Tongue (tissue), 2 donors: ENCODE measurements around the gene NAP1L4. TPM values are rescaled to one million over a fixed set of nuclear protein-coding genes. Genes with fewer than 3 reads are reported as not detected.
A peak's percentile ranks its signal among the peaks of the same experiment; 100 is the strongest.

Experiments
- DNase-seq: peaks from one replicate; pipeline ENCODE4 v3.0.0-alpha.2; 2015
- total RNA-seq: library from RNA; depleted of rRNA; stranded (reverse); fragments of >200 nt; gene quantifications from one replicate; pipeline ENCODE4 v1.2.3, GENCODE V29; 2014

NAP1L4 gene
- total RNA-seq, 1 donor from 2014 or later = 193 TPM

GRCh38 chr11:3010521-3011275, 18.6 kb upstream of the NAP1L4 start:
- no peak for DNase-seq

- DNase-seq = no peak
Observed at GRCh38 chr11:3010004-3010403, 17.9 kb upstream of the NAP1L4 start.

- DNase-seq = no peak
Observed at GRCh38 chr11:3009481-3009880, 17.4 kb upstream of the NAP1L4 start.

GRCh38 chr11:3008746-3009336, 16.7 kb upstream of the NAP1L4 start:
- DNase-seq = no peak

- DNase-seq = no peak
Observed at GRCh38 chr11:3007404-3008010, 15.4 kb upstream of the NAP1L4 start.

GRCh38 chr11:3006505-3007260, 14.6 kb upstream of the NAP1L4 start:
- DNase-seq = no peak

- DNase-seq = no peak
Observed at GRCh38 chr11:3004481-3004880, 12.4 kb upstream of the NAP1L4 start.

- DNase-seq = no peak
Observed at GRCh38 chr11:3003396-3004231, 11.5 kb upstream of the NAP1L4 start.

GRCh38 chr11:3002871-3003270, 10.7 kb upstream of the NAP1L4 start:
- no peak for DNase-seq

- DNase-seq = no peak
Observed at GRCh38 chr11:3002351-3002861, 10.3 kb upstream of the NAP1L4 start.

- DNase-seq = peak; percentile 47
Observed at GRCh38 chr11:3001496-3001895, 9.4 kb upstream of the NAP1L4 start.

GRCh38 chr11:3000032-3000961, 8.2 kb upstream of the NAP1L4 start:
- peak; percentile 88 for DNase-seq

GRCh38 chr11:2999464-2999998, 7.4 kb upstream of the NAP1L4 start:
- no peak for DNase-seq

GRCh38 chr11:2998073-2998850, 6.1 kb upstream of the NAP1L4 start:
- no peak for DNase-seq

GRCh38 chr11:2997406-2997805, 5.3 kb upstream of the NAP1L4 start:
- DNase-seq = no peak

GRCh38 chr11:2996976-2997375, 4.8 kb upstream of the NAP1L4 start:
- no peak for DNase-seq

GRCh38 chr11:2995893-2996554, 3.9 kb upstream of the NAP1L4 start:
- no peak for DNase-seq

- DNase-seq = no peak
Observed at GRCh38 chr11:2995031-2995561, 3.0 kb upstream of the NAP1L4 start.

GRCh38 chr11:2994336-2994730, 2.2 kb upstream of the NAP1L4 start:
- DNase-seq = no peak
